ENCODE data around the gene S100A12.

- TF ChIP-seq CTCF (IDR thresholded peaks at IDR 0.05), result no peak
- no peak for TF ChIP-seq EP300 (IDR thresholded peaks at IDR 0.05; ENCODE audit: low read depth)
- no peak for TF ChIP-seq POLR2A (IDR thresholded peaks at IDR 0.05)
Observed at GRCh38 chr1:153357076-153357852, 18.2 kb downstream of the S100A12 start.
